Calu3 (cell line): ENCODE measurements around the gene TBC1D9. TPM values are rescaled to one million over a fixed set of nuclear protein-coding genes. Genes with fewer than 3 reads are reported as not detected.

Experiments used
- BruUV-seq: library from RNA; stranded (reverse); fragments of 400-500 nt; replicated peaks from 2 replicates; lab custom pipeline; 2021; lab: Mats Ljungman, UMichigan
- CTCF ChIA-PET: fragments of 300-600 bp; sonication (Branson Sonifier 250); formaldehyde crosslinking; loops from one replicate; lab custom pipeline; 2022; ENCODE audit warnings: antibody characterized with exemption; lab: Charles Lee
- DNase-seq: peaks from one replicate; pipeline ENCODE4 v3.0.0; 2022
- H3K27ac Mint-ChIP-seq: one replicate; pipeline ENCODE4 v1.8.0; 2022; ENCODE audit warnings: mixed read lengths; ENCODE audit not compliant: unreplicated experiment
- H3K27me3 Mint-ChIP-seq: one replicate; pipeline ENCODE4 v1.8.0; 2022; ENCODE audit warnings: mixed read lengths; ENCODE audit not compliant: unreplicated experiment
- H3K36me3 Mint-ChIP-seq: one replicate; pipeline ENCODE4 v1.8.0; 2022; ENCODE audit warnings: mild to moderate bottlenecking, moderate library complexity, mixed read lengths; ENCODE audit not compliant: insufficient read depth, unreplicated experiment
- H3K4me1 Mint-ChIP-seq: one replicate; pipeline ENCODE4 v1.8.0; 2022; ENCODE audit warnings: mild to moderate bottlenecking, low read depth, mixed read lengths; ENCODE audit not compliant: unreplicated experiment
- H3K4me3 Mint-ChIP-seq: one replicate; pipeline ENCODE4 v1.8.0; 2022; ENCODE audit warnings: mild to moderate bottlenecking, low read depth, moderate library complexity, mixed read lengths; ENCODE audit not compliant: unreplicated experiment
- H3K9me3 Mint-ChIP-seq: one replicate; pipeline ENCODE4 v1.8.0; 2022; ENCODE audit warnings: low read depth, mixed read lengths; ENCODE audit not compliant: unreplicated experiment
- CTCF ChIP-seq: fragments of 200-600 bp; IDR thresholded peaks from one replicate; pipeline ENCODE4 v1.8.0; 2022; ENCODE audit warnings: antibody characterized with exemption; ENCODE audit not compliant: unreplicated experiment
- intact Hi-C: fragments of 100-400 bp; cut with micrococcal nuclease; formaldehyde crosslinking; loops from one replicate; pipeline ENCODE4 v1.10.0; 2022; ENCODE audit not compliant: unreplicated experiment
- total RNA-seq: library from RNA; stranded (reverse); gene quantifications from 2 replicates; pipeline ENCODE4 v1.2.3, GENCODE V29; 2022

TBC1D9 gene
- total RNA-seq, 1 experiment from 2014 or later = 9.4 TPM

DNA sequence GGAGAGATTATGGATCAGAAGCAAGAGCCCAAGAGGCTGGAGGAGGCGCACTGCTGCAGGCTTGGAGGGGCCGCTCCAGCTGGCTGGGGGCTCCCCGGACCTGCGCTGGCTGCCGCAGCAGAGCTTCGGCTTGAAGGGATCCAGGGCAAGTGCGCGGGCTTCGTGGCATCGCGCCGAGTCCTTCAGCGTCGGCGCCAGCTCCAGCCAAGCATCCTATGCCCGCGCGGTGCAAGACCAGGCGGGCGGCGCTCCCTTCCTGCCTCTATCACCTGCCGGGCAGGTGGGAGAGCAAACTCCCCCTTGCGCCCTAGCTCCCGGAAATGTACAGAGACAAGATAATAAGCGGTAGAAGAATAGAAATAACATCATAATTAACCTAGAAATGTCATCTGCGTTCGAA, 176.9 kb downstream of the TBC1D9 start:
- H3K4me3 Mint-ChIP-seq = no peak overlapping the region

GRCh38 chr4:140575489-140575888, 180.7 kb downstream of the TBC1D9 start:
- Mint-ChIP-seq H3K4me1 (no peaks in the 10 kb centered on the region), H3K27ac (no peak overlapping the region), H3K9me3 (no peaks in the 10 kb centered on the region), H3K27me3 (peaks cover 46% of the 10 kb centered on the region), H3K36me3 (no peaks in the 10 kb centered on the region), H3K4me3 (no peak overlapping the region)
- no peak for TF ChIP-seq CTCF
- BruUV-seq = no TSS peak
- intact Hi-C loops = no loop called here
- no peak for DNase-seq
- CTCF ChIA-PET = interaction anchor here (0.7 kb wide), 1 partner anchor 20 kb away, joined by 3 read pairs; no protein-coding TSS in a partner anchor

More for the DNA sequence above, 176.9 kb downstream of the TBC1D9 start:
- no peak for TF ChIP-seq CTCF
- Mint-ChIP-seq H3K9me3 (no peaks in the 10 kb centered on the region), H3K27ac (no peak overlapping the region), H3K27me3 (peaks cover 54% of the 10 kb centered on the region), H3K36me3 (no peaks in the 10 kb centered on the region), H3K4me1 (no peaks in the 10 kb centered on the region)
- intact Hi-C loops = no loop called here
- no TSS peak for BruUV-seq
- DNase-seq = peak; percentile 3
- CTCF ChIA-PET = no interaction called here

GRCh38 chr4:140571620-140572019, 184.6 kb downstream of the TBC1D9 start:
- H3K27ac Mint-ChIP-seq = no peak overlapping the region
- no peak overlapping the region for H3K4me3 Mint-ChIP-seq
- intact Hi-C loops = no loop called here
- H3K4me1 Mint-ChIP-seq = no peaks in the 10 kb centered on the region
- peaks cover 4% of the 10 kb centered on the region for H3K36me3 Mint-ChIP-seq
- peaks cover 7% of the 10 kb centered on the region for H3K27me3 Mint-ChIP-seq
- no peaks in the 10 kb centered on the region for H3K9me3 Mint-ChIP-seq
- CTCF ChIA-PET = no interaction called here
- no peak for DNase-seq
- TF ChIP-seq CTCF = no peak
- BruUV-seq = no TSS peak

Other genes starting within 250 kb of the TBC1D9 start
- gene ELMOD2, start 232.2 kb downstream of the TBC1D9 start, total RNA-seq = 19.6 and 22.5 TPM in 2 replicates
- gene UCP1, start 187.4 kb downstream of the TBC1D9 start, total RNA-seq = not detected in 2 replicates